Activated CD4-positive, alpha-beta memory T cell treated with anti-CD3 and anti-CD28 coated beads for 36 hours (primary cell): ENCODE measurements around the gene IFNA1. TPM values are rescaled to one million over a fixed set of nuclear protein-coding genes. Genes with fewer than 3 reads are reported as not detected.

Experiments
- CTCF ChIA-PET: fragments of 350-600 bp; sonication (Branson Sonifier 250); formaldehyde crosslinking; loops from one replicate; lab custom pipeline; 2021; ENCODE audit warnings: antibody characterized with exemption, inconsistent platforms; lab: Charles Lee
- POLR2A ChIA-PET: fragments of 350-600 bp; sonication (Branson Sonifier 250); formaldehyde crosslinking; loops from one replicate; lab custom pipeline; 2021; ENCODE audit warnings: antibody characterized with exemption; lab: Charles Lee
- DNase-seq: peaks from one replicate; pipeline ENCODE4 v3.0.0-alpha.2; 2020
- H3K27ac Mint-ChIP-seq: one replicate; pipeline ENCODE4 v1.8.0; 2021; ENCODE audit warnings: mixed read lengths
- H3K27me3 Mint-ChIP-seq: one replicate; pipeline ENCODE4 v1.8.0; 2021; ENCODE audit warnings: mixed read lengths
- H3K36me3 Mint-ChIP-seq: one replicate; pipeline ENCODE4 v1.8.0; 2021; ENCODE audit warnings: mixed read lengths
- H3K4me1 Mint-ChIP-seq: one replicate; pipeline ENCODE4 v1.8.0; 2021; ENCODE audit warnings: low read depth, mixed read lengths
- H3K4me3 Mint-ChIP-seq: one replicate; pipeline ENCODE4 v1.8.0; 2021; ENCODE audit warnings: mild to moderate bottlenecking, mixed read lengths
- H3K9me3 Mint-ChIP-seq: one replicate; pipeline ENCODE4 v1.8.0; 2021; ENCODE audit warnings: mixed read lengths
- intact Hi-C: fragments of 100-400 bp; cut with micrococcal nuclease; formaldehyde crosslinking; loops from one replicate; pipeline ENCODE4 v1.15.1; 2023
- total RNA-seq, 2 experiments: library from RNA; stranded (reverse); gene quantifications; one replicate each; pipeline ENCODE4 v1.2.3, GENCODE V29; 2021

IFNA1 gene
- total RNA-seq, 2 experiments from 2014 or later, result not detected

DNA sequence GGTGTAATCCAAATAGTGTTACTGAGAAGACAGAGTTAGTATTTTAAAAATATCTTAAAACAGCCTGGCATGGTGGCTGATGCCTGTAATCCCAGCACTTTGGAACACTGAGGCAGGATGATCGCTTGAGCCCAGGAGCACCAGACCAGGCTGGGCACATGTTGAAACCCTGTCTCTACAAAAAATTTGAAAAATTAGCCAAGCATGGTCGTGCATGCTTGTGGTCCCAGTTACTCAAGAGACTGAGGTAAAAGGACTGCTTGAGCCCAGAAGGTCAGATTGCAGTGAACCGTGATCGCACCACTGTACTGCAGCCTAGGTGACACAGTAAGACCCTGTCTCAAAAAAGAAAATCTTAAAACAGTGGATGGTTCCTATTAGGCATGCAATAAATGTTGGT, 12.4 kb downstream of the IFNA1 start:
- no peaks in the 10 kb centered on the region for H3K4me1 Mint-ChIP-seq
- intact Hi-C loops, result no loop called here
- no peak overlapping the region for H3K27ac Mint-ChIP-seq
- DNase-seq, result no peak
- ChIA-PET CTCF (interaction anchor here (0.9 to 1.9 kb wide), 4 partner anchors 13 to 257 kb away, joined by 3 to 5 read pairs (median 4); no protein-coding TSS in a partner anchor), POLR2A (no interaction called here)
- no peaks in the 10 kb centered on the region for H3K36me3 Mint-ChIP-seq
- H3K9me3 Mint-ChIP-seq, result no peaks in the 10 kb centered on the region
- no peak overlapping the region for H3K4me3 Mint-ChIP-seq
- H3K27me3 Mint-ChIP-seq, result peaks cover 5% of the 10 kb centered on the region

DNA sequence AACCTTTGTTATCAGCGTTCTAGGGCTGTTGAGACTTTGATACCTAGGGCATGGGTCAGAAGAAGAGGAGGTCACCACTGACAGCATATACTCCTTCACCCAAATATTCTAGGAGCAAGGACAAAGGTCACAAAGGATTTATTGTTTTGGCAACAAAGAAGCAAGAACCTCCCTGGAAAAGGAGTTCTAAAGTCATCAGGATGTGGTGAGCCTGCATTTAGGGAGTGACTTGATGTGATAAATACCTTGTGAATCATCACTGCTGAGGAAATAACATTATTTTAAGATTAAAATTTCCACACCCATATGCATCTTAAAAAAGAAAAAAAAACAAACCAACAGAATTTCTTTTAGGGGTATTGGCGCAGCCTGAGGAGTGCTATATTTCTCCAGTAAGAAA, 13.9 kb downstream of the IFNA1 start:
- ChIA-PET POLR2A (no interaction called here), CTCF (interaction anchor here (0.7 to 2.8 kb wide), 8 partner anchors 12 to 1013 kb away, joined by 3 to 30 read pairs (median 10); no protein-coding TSS in a partner anchor)
- H3K9me3 Mint-ChIP-seq, result no peaks in the 10 kb centered on the region
- H3K27ac Mint-ChIP-seq, result no peak overlapping the region
- DNase-seq, result no peak
- no peaks in the 10 kb centered on the region for H3K36me3 Mint-ChIP-seq
- H3K4me3 Mint-ChIP-seq, result no peak overlapping the region
- intact Hi-C loops, result loop anchor here (2.0 kb wide), 1 partner anchor 135 kb away; no protein-coding TSS in a partner anchor
- no peaks in the 10 kb centered on the region for H3K4me1 Mint-ChIP-seq
- H3K27me3 Mint-ChIP-seq, result peaks cover 5% of the 10 kb centered on the region

DNA sequence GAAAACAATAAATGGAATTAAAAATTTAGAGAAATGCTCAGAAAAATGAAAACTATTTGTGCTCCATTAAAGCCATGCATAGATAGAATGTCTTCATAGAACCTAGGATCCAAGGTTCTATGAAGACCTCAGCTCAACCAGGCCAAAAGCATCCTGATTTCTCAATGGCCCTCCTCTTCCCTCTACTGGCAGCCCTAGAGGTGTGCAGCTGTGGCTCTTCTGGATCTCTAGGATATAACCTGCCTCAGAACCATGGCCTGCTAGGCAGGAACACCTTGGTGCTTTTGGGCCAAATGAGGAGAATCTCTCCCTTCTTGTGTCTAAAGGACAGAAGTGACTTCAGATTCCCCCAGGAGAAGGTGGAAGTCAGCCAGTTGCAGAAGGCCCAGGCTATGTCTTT, 15.1 kb downstream of the IFNA1 start:
- no peaks in the 10 kb centered on the region for H3K9me3 Mint-ChIP-seq
- no peak overlapping the region for H3K27ac Mint-ChIP-seq
- H3K4me3 Mint-ChIP-seq, result no peak overlapping the region
- peaks cover 5% of the 10 kb centered on the region for H3K27me3 Mint-ChIP-seq
- no peaks in the 10 kb centered on the region for H3K36me3 Mint-ChIP-seq
- DNase-seq, result no peak
- no peaks in the 10 kb centered on the region for H3K4me1 Mint-ChIP-seq
- intact Hi-C loops, result loop anchor here (1.0 to 2.0 kb wide), 2 partner anchors 21 to 137 kb away; no protein-coding TSS in a partner anchor
- POLR2A ChIA-PET, result no interaction called here
- CTCF ChIA-PET, result interaction anchor here (0.6 to 2.8 kb wide), 15 partner anchors 11 to 296 kb away, joined by 3 to 30 read pairs (median 11); no protein-coding TSS in a partner anchor

DNA sequence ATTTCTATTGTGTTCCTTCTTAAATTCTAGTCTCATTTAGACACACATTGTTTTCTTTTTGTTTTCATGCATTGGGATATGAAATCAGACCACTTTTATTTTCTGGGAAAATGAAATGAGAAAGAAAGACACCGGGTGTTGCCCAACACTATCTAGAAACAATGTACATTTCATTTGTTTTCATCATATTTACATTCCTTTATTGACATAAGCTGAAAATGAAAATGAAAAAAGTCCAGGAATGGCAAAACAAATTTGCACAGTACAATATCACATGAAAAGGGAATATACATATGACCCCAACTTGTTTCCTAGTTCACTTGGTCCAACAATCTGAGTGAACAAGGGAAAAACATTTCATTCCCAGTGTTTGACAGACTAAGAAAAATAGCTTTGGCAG, 21.1 kb downstream of the IFNA1 start:
- H3K36me3 Mint-ChIP-seq, result no peaks in the 10 kb centered on the region

DNA sequence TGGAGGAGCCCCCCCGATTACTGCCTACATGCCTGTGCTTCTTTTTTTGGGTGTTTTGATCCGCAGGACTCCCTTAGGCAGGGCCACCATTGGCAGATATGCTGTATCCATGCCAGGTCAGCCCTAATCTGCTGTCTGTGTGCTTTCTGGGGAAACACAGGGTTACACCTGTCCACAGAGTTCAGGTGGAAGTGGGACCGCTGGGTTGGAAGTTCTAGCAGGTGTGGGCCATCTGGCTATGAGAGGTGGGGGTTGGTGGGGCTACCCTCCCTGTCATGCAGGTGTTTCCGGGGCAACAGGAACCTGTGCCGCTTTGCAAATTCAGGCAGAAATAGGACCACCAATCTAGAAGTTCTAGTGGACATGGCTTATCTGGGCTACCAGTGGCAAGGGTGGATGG, 24.9 kb downstream of the IFNA1 start:
- no peak for DNase-seq
- no peak overlapping the region for H3K27ac Mint-ChIP-seq
- H3K36me3 Mint-ChIP-seq, result no peaks in the 10 kb centered on the region
- ChIA-PET CTCF (interaction anchor here (0.7 to 5.3 kb wide), 11 partner anchors 31 to 677 kb away, joined by 3 to 56 read pairs (median 4); no protein-coding TSS in a partner anchor), POLR2A (no interaction called here)
- H3K4me3 Mint-ChIP-seq, result no peak overlapping the region
- peaks cover 4% of the 10 kb centered on the region for H3K27me3 Mint-ChIP-seq
- intact Hi-C loops, result loop anchor here (5.0 kb wide), 2 partner anchors 213 to 242 kb away; no protein-coding TSS in a partner anchor
- H3K4me1 Mint-ChIP-seq, result no peaks in the 10 kb centered on the region
- H3K9me3 Mint-ChIP-seq, result peaks cover 17% of the 10 kb centered on the region

More for the DNA sequence above, 21.1 kb downstream of the IFNA1 start:
- no peaks in the 10 kb centered on the region for H3K4me1 Mint-ChIP-seq
- no peak overlapping the region for H3K27ac Mint-ChIP-seq
- H3K9me3 Mint-ChIP-seq, result peaks cover 17% of the 10 kb centered on the region
- ChIA-PET POLR2A (no interaction called here), CTCF (interaction anchor here (0.8 to 1.2 kb wide), 3 partner anchors 135 to 329 kb away, joined by 3 to 4 read pairs (median 3); no protein-coding TSS in a partner anchor)
- intact Hi-C loops, result no loop called here
- H3K4me3 Mint-ChIP-seq, result no peak overlapping the region
- DNase-seq, result no peak
- H3K27me3 Mint-ChIP-seq, result peaks cover 8% of the 10 kb centered on the region

DNA sequence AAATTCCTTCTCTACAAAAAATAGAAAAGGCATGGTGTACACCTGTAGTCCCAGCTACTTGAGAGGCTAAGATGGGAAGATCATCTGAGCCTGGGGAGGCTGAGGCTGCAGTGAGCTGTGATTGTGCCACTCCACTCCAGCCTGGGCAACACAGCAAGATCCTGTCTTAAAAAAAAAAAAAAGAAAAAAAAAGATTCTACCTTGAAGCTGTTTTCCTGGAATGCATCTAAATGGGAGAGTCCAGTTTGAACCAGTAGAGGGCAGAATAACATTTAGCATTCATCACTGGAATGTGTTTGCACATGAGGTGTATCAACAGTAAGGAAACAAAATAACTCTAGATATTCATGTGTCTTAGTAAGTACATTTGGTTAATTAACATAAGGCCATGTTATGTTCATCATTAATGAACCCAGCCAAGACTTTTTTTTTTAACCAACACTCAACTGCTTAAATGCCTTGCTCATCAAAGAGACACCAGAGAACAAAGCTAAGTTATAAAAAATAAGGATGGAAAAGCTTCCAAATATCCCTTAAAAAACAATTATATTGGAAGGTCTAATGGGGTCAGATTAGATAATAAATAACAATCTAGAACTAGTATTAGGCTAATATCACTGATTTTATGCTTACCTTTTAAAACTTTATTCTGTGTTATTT, 25.8 kb downstream of the IFNA1 start:
- DNase-seq, result no peak
- no peak overlapping the region for H3K27ac Mint-ChIP-seq
- no peak overlapping the region for H3K4me3 Mint-ChIP-seq
- H3K4me1 Mint-ChIP-seq, result no peaks in the 10 kb centered on the region
- CTCF ChIA-PET, result interaction anchor here (0.6 to 5.3 kb wide), 34 partner anchors 11 to 676 kb away, joined by 3 to 56 read pairs (median 4); no protein-coding TSS in a partner anchor
- H3K9me3 Mint-ChIP-seq, result peaks cover 17% of the 10 kb centered on the region
- POLR2A ChIA-PET, result no interaction called here
- H3K27me3 Mint-ChIP-seq, result peaks cover 4% of the 10 kb centered on the region
- no peaks in the 10 kb centered on the region for H3K36me3 Mint-ChIP-seq
- intact Hi-C loops, result loop anchor here (1.0 to 5.0 kb wide), 3 partner anchors 214 to 323 kb away; no protein-coding TSS in a partner anchor

DNA sequence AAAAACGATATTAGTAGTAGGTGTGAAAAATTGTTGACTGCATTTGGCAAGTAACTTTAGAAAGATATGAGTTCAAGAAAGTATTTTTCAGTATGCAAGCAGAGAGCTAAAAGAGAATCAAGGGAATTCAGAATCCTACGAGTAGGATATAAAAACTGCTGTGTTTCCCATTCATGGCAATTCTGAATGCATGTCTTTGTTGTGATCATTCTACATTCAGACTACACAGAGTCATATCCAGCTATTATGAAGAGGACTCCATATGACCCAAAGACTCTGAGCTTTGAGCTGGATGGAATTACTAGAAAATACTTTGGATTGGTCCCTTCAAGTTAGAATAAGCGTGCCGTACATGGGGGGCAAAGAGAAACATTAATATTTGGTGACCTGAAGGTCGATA, 29.9 kb downstream of the IFNA1 start:
- intact Hi-C loops, result no loop called here
- CTCF ChIA-PET, result interaction anchor here (1.1 kb wide), 1 partner anchor 321 kb away, joined by 3 read pairs; no protein-coding TSS in a partner anchor
- Mint-ChIP-seq H3K9me3 (no peaks in the 10 kb centered on the region), H3K27ac (no peak overlapping the region), H3K4me3 (no peak overlapping the region), H3K36me3 (no peaks in the 10 kb centered on the region), H3K27me3 (peaks cover 5% of the 10 kb centered on the region), H3K4me1 (no peaks in the 10 kb centered on the region)
- DNase-seq, result no peak
- POLR2A ChIA-PET, result no interaction called here

DNA sequence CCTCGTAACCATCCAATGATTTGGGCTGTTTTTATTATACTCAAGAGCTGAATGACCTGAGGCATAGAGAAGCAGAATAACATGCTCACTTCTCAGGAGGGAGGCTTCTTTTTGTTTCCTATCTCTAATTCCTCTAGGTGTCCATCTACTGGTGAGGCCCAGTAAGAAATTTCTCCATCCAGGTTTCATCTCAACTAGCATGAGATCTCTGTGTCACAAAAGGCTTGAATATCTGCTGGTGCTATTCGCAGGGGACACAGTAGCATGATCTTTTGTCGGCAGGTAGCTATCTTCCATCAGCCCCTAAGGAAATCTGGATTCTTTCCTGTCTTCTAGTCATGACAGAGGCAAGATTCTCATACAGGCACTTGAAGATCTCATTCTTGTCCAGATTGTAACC, 33.0 kb downstream of the IFNA1 start:
- no peak overlapping the region for H3K4me3 Mint-ChIP-seq
- H3K4me1 Mint-ChIP-seq, result no peaks in the 10 kb centered on the region
- H3K36me3 Mint-ChIP-seq, result no peaks in the 10 kb centered on the region
- H3K27ac Mint-ChIP-seq, result no peak overlapping the region
- no peaks in the 10 kb centered on the region for H3K9me3 Mint-ChIP-seq
- ChIA-PET POLR2A (no interaction called here), CTCF (interaction anchor here (0.8 to 1.3 kb wide), 3 partner anchors 237 to 318 kb away, joined by 3 to 4 read pairs (median 3); no protein-coding TSS in a partner anchor)
- no peak for DNase-seq
- H3K27me3 Mint-ChIP-seq, result peaks cover 9% of the 10 kb centered on the region
- intact Hi-C loops, result no loop called here

DNA sequence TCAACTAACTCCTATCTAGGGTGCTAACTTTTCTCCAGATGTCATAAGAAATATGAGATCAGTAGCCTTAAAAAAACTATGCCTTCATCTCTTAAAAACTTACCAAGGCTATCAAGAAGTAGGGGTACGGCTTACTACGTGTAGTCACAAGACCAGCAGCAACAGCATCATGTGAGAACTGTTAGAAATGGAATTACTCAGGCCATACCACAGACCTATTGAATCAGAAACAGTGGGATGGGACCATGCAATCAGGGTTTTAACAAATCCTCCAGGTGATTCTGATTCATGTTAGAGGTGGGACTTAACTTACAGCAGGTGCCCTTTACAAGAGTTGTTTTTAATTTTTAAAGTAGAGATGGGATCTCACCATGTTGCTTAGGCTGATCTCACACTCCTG, 37.2 kb downstream of the IFNA1 start:
- ChIA-PET CTCF (no interaction called here), POLR2A (no interaction called here)
- intact Hi-C loops, result no loop called here
- no peak overlapping the region for H3K4me3 Mint-ChIP-seq
- H3K4me1 Mint-ChIP-seq, result no peaks in the 10 kb centered on the region
- no peaks in the 10 kb centered on the region for H3K36me3 Mint-ChIP-seq
- no peak for DNase-seq
- peaks cover 10% of the 10 kb centered on the region for H3K27me3 Mint-ChIP-seq
- H3K27ac Mint-ChIP-seq, result no peak overlapping the region
- H3K9me3 Mint-ChIP-seq, result no peaks in the 10 kb centered on the region

DNA sequence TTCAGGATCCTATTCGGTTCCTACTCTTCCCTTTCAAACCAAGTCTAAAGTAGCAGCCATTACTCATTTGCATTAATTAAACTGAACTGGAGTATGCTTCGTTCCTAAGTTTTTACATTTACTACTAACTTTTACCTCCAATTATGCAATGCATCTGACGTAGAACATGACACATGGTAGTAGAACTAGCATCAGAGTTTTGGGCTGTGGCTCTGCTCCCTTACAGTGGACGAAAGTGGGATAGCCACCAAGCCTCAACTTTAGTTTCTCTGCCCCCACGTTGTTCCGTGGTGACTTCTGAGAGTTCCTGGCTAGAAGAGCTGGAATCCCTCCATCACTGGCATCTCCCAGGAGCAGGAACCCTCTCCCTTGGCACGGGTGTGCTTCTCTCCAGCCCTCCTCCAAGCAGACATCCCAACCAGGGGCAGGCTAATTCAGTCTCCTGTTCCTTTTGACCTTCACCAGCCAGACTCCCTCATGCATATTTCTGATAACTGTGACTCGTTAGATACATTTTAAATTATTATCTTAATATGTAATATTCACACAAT, 39.0 kb downstream of the IFNA1 start:
- intact Hi-C loops, result no loop called here
- peaks cover 6% of the 10 kb centered on the region for H3K27me3 Mint-ChIP-seq
- H3K36me3 Mint-ChIP-seq, result no peaks in the 10 kb centered on the region
- no peaks in the 10 kb centered on the region for H3K4me1 Mint-ChIP-seq
- POLR2A ChIA-PET, result no interaction called here
- CTCF ChIA-PET, result no interaction called here
- no peaks in the 10 kb centered on the region for H3K9me3 Mint-ChIP-seq
- H3K4me3 Mint-ChIP-seq, result no peak overlapping the region
- DNase-seq, result no peak
- no peak overlapping the region for H3K27ac Mint-ChIP-seq

DNA sequence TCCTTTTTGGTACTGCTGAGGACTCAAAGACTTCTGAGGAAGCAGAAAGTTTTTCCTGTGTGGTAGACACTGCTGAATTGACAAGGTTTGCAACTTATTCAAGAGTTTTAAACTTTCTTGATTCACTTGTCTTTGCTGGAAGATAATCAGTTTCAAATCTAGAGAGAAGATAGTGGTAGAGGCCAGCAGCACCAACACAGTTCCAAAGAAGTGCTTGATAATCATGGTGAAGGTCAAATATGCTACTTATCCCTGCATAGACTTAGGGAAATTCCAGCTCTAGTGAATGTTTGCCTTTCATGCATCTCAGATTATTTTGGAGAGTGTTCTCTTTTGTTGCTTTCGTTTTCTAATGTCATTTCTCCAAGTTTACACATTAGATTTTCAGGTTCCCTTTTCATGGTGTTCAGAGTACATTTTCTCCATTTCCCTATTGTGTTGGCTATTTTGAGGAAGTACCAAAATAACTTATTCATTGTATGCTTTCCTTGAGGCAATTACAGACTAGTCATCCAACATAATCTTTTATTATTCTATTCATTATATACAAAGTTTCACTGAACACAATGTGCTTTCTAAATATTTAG, 41.3 kb downstream of the IFNA1 start:
- POLR2A ChIA-PET, result no interaction called here
- H3K9me3 Mint-ChIP-seq, result peaks cover 13% of the 10 kb centered on the region
- peaks cover 2% of the 10 kb centered on the region for H3K27me3 Mint-ChIP-seq
- CTCF ChIA-PET, result no interaction called here
- no peaks in the 10 kb centered on the region for H3K4me1 Mint-ChIP-seq
- H3K36me3 Mint-ChIP-seq, result no peaks in the 10 kb centered on the region
- no peak overlapping the region for H3K4me3 Mint-ChIP-seq
- intact Hi-C loops, result no loop called here
- no peak overlapping the region for H3K27ac Mint-ChIP-seq
- no peak for DNase-seq

DNA sequence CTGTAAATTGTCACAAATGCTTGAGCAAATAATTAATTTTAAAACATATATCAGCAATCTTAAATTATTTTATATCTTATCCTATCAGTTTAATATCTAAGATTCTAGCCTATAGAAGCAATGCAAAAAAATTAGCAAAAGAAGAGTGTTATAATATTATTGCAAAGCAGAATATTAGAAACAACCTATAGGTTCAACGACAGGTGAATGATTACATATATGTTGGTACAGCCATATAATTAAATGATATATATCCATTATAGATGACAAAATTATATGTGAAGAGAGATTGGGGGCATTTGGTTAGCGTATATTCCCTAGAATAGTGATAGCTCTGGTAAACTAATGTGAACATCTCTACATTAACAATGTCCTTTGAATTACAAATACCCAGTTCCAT, 42.0 kb downstream of the IFNA1 start, which contains the start of gene IFNE:
TSS of gene IFNE (minus strand) at position 101 of the 400 bp plus-strand sequence. CDS start 619 bp downstream, outside the sequence.
- CTCF ChIA-PET, result no interaction called here
- peaks cover 1% of the 10 kb centered on the region for H3K27me3 Mint-ChIP-seq
- no peak for DNase-seq
- H3K4me1 Mint-ChIP-seq, result no peaks in the 10 kb centered on the region
- H3K4me3 Mint-ChIP-seq, result no peak within 1 kb of the TSS
- H3K9me3 Mint-ChIP-seq, result peaks cover 13% of the 10 kb centered on the region
- no peaks in the 10 kb centered on the region for H3K36me3 Mint-ChIP-seq
- POLR2A ChIA-PET, result no interaction called here
- H3K27ac Mint-ChIP-seq, result no peak within 1 kb of the TSS
- intact Hi-C loops, result no loop called here
